Fibroblast of lung (primary cell): ENCODE data around the gene AP3D1. TPM values are rescaled to one million over a fixed set of nuclear protein-coding genes. Genes with fewer than 3 reads are reported as not detected.

Experiments used
- DNase-seq, 2 donors: peaks; one replicate each; pipeline versions ENCODE4 v3.0.0 to v3.0.0-alpha.2; 2010; ENCODE audit warnings: low read depth in 2 of 2
- H2AFZ ChIP-seq: 2 replicates; pipeline ENCODE4 v1.5.1; 2012; ENCODE audit warnings: low read length, control low read depth, inconsistent platforms
- H3K27ac ChIP-seq: 2 replicates; pipeline ENCODE4 v1.5.1; 2011; ENCODE audit warnings: low read length, control low read depth; ENCODE audit not compliant: insufficient read depth
- H3K27me3 ChIP-seq: 2 replicates; pipeline ENCODE4 v1.5.1; 2011; ENCODE audit warnings: mild to moderate bottlenecking, low read length; ENCODE audit not compliant: control insufficient read depth, insufficient read depth
- H3K36me3 ChIP-seq: 2 replicates; pipeline ENCODE4 v1.5.1; 2011; ENCODE audit warnings: low read length; ENCODE audit not compliant: control insufficient read depth, insufficient read depth
- H3K4me1 ChIP-seq: 2 replicates; pipeline ENCODE4 v1.5.1; 2011; ENCODE audit warnings: low read length; ENCODE audit not compliant: control insufficient read depth, insufficient read depth; ENCODE audit errors: extremely low read depth
- H3K4me2 ChIP-seq: 2 replicates; pipeline ENCODE4 v1.5.1; 2011; ENCODE audit warnings: low read length, control low read depth; ENCODE audit not compliant: insufficient read depth; ENCODE audit errors: extremely low read depth
- H3K4me3 ChIP-seq, 4 experiments: fragments of 200-600 bp in 1 of 4; sonication (generic) in 1 of 4; replicated peaks in 1 of 4; 2 replicates each; pipeline ENCODE4 v1.5.1; 2011 to 2016; ENCODE audit warnings: low read length in 4 of 4, low read depth in 3 of 4, mild to moderate bottlenecking in 3 of 4, control low read depth in 2 of 4, inconsistent platforms in 1 of 4, mixed read lengths in 1 of 4; ENCODE audit not compliant: insufficient read depth in 1 of 4; ENCODE audit errors: control extremely low read depth in 1 of 4
- H3K79me2 ChIP-seq: 2 replicates; pipeline ENCODE4 v1.5.1; 2012; ENCODE audit warnings: mild to moderate bottlenecking, low read length, inconsistent platforms; ENCODE audit not compliant: control insufficient read depth, insufficient read depth
- H3K9ac ChIP-seq: 2 replicates; pipeline ENCODE4 v1.5.1; 2011; ENCODE audit warnings: mild to moderate bottlenecking, low read length, control low read depth; ENCODE audit not compliant: insufficient read depth
- H3K9me3 ChIP-seq: 2 replicates; pipeline ENCODE4 v1.5.1; 2012; ENCODE audit warnings: low read depth, low read length; ENCODE audit not compliant: control insufficient read depth, insufficient read depth
- H4K20me1 ChIP-seq: 2 replicates; pipeline ENCODE4 v1.5.1; 2011; ENCODE audit warnings: low read length; ENCODE audit not compliant: control insufficient read depth, insufficient read depth; ENCODE audit errors: extremely low read depth
- CTCF ChIP-seq, 2 donors: IDR thresholded peaks in 1 of 2; conservative IDR thresholded peaks in 1 of 2; 1 replicate in 1 of 2; 2 replicates in 1 of 2; pipeline ENCODE4 v1.5.1; 2011 to 2012; ENCODE audit warnings: low read length in 2 of 2, control low read depth in 1 of 2, inconsistent platforms in 1 of 2, low read depth in 1 of 2, mild to moderate bottlenecking in 1 of 2
- EZH2 ChIP-seq: IDR thresholded peaks from 2 replicates; pipeline ENCODE4 v1.5.1; 2012; ENCODE audit warnings: low read length, control low read depth, mild to moderate bottlenecking; ENCODE audit errors: missing control alignments
- polyA plus RNA-seq, 2 donors: library from polyadenylated mRNA; depleted of rRNA in 1 of 2; stranded (reverse) in 1 of 2; unstranded in 1 of 2; fragments of >200 nt; gene quantifications; 2 replicates each; pipeline ENCODE4 v1.2.1, GENCODE V29; 2011 to 2012; ENCODE audit warnings: missing spikeins in 1 of 2
- total RNA-seq: library from RNA; depleted of rRNA; stranded (reverse); fragments of >200 nt; gene quantifications from 2 replicates; pipeline ENCODE4 v1.2.1, GENCODE V29; 2014

AP3D1 gene
- total and polyA plus RNA-seq, 2 donors (not counting 1 experiment from before 2014, with no cell fraction given), result 68.0 to 99.9 TPM

- Histone ChIP-seq H3K4me1 (no peaks in the 10 kb centered on the region), H3K9ac (no peak overlapping the region), H3K27me3 (no peaks in the 10 kb centered on the region), H3K4me2 (no peak overlapping the region), H3K27ac (no peak overlapping the region), H2AFZ (no peak overlapping the region), H3K9me3 (no peaks in the 10 kb centered on the region), H3K79me2 (peaks cover 8% of the 10 kb centered on the region), H3K36me3 (peaks cover 33% of the 10 kb centered on the region), H4K20me1 (no peaks in the 10 kb centered on the region), H3K4me3 (no peak overlapping the region)
- no peak for DNase-seq
- TF ChIP-seq EZH2 (no peak), CTCF (conservative IDR thresholded peaks at IDR 0.05 in 1 of 2, IDR thresholded peaks at IDR 0.05 in 1 of 2; ENCODE audit: low read depth in 1 of 2, low read length in 2 of 2) (no peak)
Observed at GRCh38 chr19:2080336-2080988, 70.9 kb downstream of the AP3D1 start.

GRCh38 chr19:2079865-2080301 is 71.5 kb downstream of the AP3D1 start:
- no peaks in the 10 kb centered on the region for H4K20me1 ChIP-seq
- TF ChIP-seq CTCF (conservative IDR thresholded peaks at IDR 0.05 in 1 of 2, IDR thresholded peaks at IDR 0.05 in 1 of 2; ENCODE audit: low read depth in 1 of 2, low read length in 2 of 2) (no peak), EZH2 (no peak)
- no peaks in the 10 kb centered on the region for H3K4me1 ChIP-seq
- no peaks in the 10 kb centered on the region for H3K27me3 ChIP-seq
- peaks cover 8% of the 10 kb centered on the region for H3K79me2 ChIP-seq
- no peak overlapping the region for H3K4me3 ChIP-seq
- H3K36me3 ChIP-seq, result peaks cover 34% of the 10 kb centered on the region
- DNase-seq, result no peak
- no peak overlapping the region for H2AFZ ChIP-seq
- H3K27ac ChIP-seq, result no peak overlapping the region
- no peak overlapping the region for H3K9ac ChIP-seq
- no peak overlapping the region for H3K4me2 ChIP-seq
- H3K9me3 ChIP-seq, result no peaks in the 10 kb centered on the region

- Histone ChIP-seq H3K36me3 (peaks cover 34% of the 10 kb centered on the region), H3K4me2 (no peak overlapping the region), H3K79me2 (peaks cover 8% of the 10 kb centered on the region), H3K4me1 (no peaks in the 10 kb centered on the region), H2AFZ (no peak overlapping the region), H3K9ac (no peak overlapping the region), H3K9me3 (no peaks in the 10 kb centered on the region), H4K20me1 (no peaks in the 10 kb centered on the region), H3K4me3 (no peak overlapping the region), H3K27ac (no peak overlapping the region), H3K27me3 (no peaks in the 10 kb centered on the region)
- no peak for TF ChIP-seq CTCF (conservative IDR thresholded peaks at IDR 0.05 in 1 of 2, IDR thresholded peaks at IDR 0.05 in 1 of 2; ENCODE audit: low read depth in 1 of 2, low read length in 2 of 2)
- no peak for TF ChIP-seq EZH2
- no peak for DNase-seq
Observed at GRCh38 chr19:2079076-2079864, 72.1 kb downstream of the AP3D1 start.
